ENCODE results near the gene UTRN.

The UTRN gene

DNA sequence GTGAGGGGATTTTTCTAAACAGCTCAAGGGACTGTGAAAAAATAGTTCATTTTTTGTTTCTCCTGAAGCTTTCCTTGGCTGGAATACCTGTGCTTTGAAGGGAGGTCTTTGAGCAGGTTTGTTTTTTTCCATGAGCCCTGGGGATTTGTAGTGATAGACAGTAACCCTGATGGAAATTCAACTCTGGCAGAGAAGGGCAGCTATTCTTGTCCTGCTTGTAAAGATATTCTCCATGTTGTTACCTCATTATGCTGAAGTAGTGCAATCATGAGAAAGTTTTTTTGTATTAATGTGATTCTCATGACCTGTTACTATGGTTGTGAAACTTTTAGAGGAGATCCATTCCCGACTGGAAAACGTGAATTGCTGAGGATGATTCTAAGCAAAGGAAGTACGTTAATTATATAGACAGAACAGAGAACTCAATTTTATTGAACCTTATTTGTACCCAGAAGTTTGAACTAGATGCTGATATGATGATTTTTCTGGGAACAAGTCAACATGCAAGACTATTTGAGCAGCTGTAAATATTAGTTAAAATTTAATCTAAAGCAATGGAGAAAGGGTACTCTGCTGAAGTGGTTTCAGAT lies 12.5 kb downstream of the UTRN start:
- Histone ChIP-seq H3K4me3 (ENCODE audit: low read depth, low read length) (no peak overlapping the region), H3K27ac (ENCODE audit: low read depth, low read length) (no peak overlapping the region), H3K36me3 (ENCODE audit: control insufficient read depth, insufficient read depth, low read length) (peaks cover 4% of the 10 kb centered on the region; the same call in 1 of the 2 replicates), H3K9ac (ENCODE audit: low read depth, low read length) (no peak overlapping the region), H3K9me3 (ENCODE audit: control insufficient read depth, insufficient read depth, low read length) (0 out of 2 replicates have a peak, but pooled peaks cover 3% of the 10 kb centered on the region), H3K4me1 (ENCODE audit: control insufficient read depth, insufficient read depth, low read length) (no peaks in the 10 kb centered on the region; the same call in 1 of the 2 replicates), H3K27me3 (ENCODE audit: control insufficient read depth, insufficient read depth, low read length) (no peaks in the 10 kb centered on the region)

DNA sequence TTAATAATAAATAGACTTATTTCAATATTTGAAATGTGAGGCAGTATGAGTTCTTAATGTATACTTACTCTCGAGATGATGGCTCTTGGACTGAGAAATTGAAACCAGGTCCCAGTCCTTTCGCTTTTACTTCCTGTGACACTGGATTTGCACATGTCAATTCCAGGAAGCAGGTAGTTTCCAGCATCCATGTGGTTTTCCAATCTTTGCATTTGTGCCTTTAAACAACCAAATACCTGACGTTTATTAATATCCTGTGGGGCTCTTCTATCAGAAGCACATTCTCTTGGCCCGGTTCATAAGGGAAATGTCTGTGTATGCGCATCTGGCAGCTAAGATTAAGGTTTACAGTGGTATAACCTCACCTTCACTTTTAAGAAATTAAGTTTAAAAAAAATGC lies 13.1 kb downstream of the UTRN start:
- H3K27me3 ChIP-seq (ENCODE audit: control insufficient read depth, insufficient read depth, low read length): no peaks in the 10 kb centered on the region
- no peak overlapping the region for H3K9ac ChIP-seq (ENCODE audit: low read depth, low read length)
- no peaks in the 10 kb centered on the region; the same call in 1 of the 2 replicates for H3K4me1 ChIP-seq (ENCODE audit: control insufficient read depth, insufficient read depth, low read length)
- H3K36me3 ChIP-seq (ENCODE audit: control insufficient read depth, insufficient read depth, low read length): peaks cover 4% of the 10 kb centered on the region; the same call in 1 of the 2 replicates
- H3K9me3 ChIP-seq (ENCODE audit: control insufficient read depth, insufficient read depth, low read length): 0 out of 2 replicates have a peak, but pooled peaks cover 3% of the 10 kb centered on the region
- H3K27ac ChIP-seq (ENCODE audit: low read depth, low read length): no peak overlapping the region
- H3K4me3 ChIP-seq (ENCODE audit: low read depth, low read length): no peak overlapping the region

DNA sequence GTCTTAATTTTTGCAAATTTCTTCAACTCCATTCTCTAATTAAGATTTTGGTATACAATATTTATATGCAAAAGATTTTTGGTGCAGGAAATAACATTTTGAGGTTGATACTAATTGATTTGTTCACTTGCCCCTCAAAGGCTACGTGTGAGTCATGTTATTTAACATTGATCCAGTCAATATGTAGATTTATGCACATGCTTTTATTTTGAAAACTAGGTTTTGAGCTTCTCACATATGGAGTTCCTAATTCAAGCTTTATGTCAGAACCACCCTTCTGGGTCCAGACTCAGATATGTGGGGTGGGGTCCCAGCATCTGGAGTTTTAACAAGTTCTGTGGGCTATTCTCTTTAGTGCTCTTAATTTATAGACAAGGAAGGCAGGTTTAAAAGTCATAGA lies 13.8 kb downstream of the UTRN start:
- Histone ChIP-seq H3K9ac (ENCODE audit: low read depth, low read length) (no peak overlapping the region), H3K27ac (ENCODE audit: low read depth, low read length) (no peak overlapping the region), H3K27me3 (ENCODE audit: control insufficient read depth, insufficient read depth, low read length) (no peaks in the 10 kb centered on the region), H3K36me3 (ENCODE audit: control insufficient read depth, insufficient read depth, low read length) (peaks cover 4% of the 10 kb centered on the region; the same call in 1 of the 2 replicates), H3K4me3 (ENCODE audit: low read depth, low read length) (no peak overlapping the region), H3K9me3 (ENCODE audit: control insufficient read depth, insufficient read depth, low read length) (0 out of 2 replicates have a peak, but pooled peaks cover 3% of the 10 kb centered on the region), H3K4me1 (ENCODE audit: control insufficient read depth, insufficient read depth, low read length) (no peaks in the 10 kb centered on the region; the same call in 1 of the 2 replicates)

DNA sequence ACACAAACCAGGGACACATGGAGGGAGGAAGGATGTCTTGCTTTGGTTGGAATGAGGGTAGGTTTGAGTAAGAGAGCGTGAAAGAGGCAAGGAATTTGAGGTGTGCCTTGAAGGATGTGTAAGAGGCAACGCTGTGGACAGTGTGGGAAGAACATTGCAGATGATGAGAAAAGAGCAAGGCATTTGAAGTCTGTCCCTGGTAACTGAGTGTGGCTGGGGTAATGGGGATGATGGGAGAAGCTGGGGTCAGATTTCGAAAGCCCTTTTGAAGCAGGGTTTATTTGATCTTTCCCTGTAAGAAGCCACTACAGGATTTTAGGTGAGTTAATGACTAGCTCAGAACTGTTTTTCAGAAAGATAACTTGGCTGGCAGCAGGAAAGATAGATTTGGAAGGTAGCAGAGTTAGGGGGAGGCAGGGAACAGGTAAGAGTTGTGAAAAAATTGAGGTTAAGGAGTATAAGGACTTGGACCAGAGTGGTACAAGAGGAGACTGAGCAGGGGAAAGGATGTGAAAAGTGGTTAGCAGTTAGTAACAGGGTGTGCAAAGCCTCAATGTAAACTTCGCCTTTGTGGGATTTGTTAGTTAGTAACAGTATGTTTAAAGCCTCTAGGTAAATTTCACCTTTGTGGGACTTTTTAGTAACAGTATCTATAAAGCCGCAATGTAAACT lies 17.7 kb downstream of the UTRN start:
- no peak overlapping the region for H3K27ac ChIP-seq (ENCODE audit: low read depth, low read length)
- peaks cover 5% of the 10 kb centered on the region; the same call in 1 of the 2 replicates for H3K4me1 ChIP-seq (ENCODE audit: control insufficient read depth, insufficient read depth, low read length)
- H3K27me3 ChIP-seq (ENCODE audit: control insufficient read depth, insufficient read depth, low read length): no peaks in the 10 kb centered on the region
- H3K9ac ChIP-seq (ENCODE audit: low read depth, low read length): no peak overlapping the region
- H3K36me3 ChIP-seq (ENCODE audit: control insufficient read depth, insufficient read depth, low read length): no peaks in the 10 kb centered on the region
- H3K4me3 ChIP-seq (ENCODE audit: low read depth, low read length): no peak overlapping the region
- H3K9me3 ChIP-seq (ENCODE audit: control insufficient read depth, insufficient read depth, low read length): no peaks in the 10 kb centered on the region

DNA sequence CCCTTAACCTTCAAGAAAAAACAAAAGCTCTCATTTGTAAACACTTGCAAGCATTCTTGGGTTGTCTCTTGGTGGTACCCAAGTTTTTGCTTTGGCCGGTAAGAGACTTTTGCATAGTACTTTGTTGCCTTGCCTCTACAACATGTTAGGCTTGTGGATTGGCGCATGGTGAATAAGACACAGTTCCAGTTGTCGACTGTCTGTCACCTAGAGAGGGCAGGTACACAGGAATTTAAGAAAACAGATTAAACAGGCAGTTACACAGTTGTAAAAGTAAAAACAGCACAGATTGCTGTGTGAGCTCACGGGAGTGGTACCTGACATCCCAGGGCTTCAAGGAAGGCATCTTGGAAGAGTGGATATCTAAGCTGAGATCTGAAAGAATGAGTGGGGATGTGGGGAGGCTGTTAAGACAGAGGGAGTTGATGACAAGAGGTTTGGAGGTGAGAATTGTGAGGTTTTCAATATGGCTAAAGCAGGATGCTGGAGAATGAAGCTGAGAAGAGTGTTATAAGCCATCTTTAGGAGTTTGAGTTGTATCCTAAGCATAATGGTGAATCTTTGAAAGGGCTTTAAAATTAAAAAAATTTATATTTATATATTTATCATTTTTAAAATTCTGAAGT lies 19.2 kb downstream of the UTRN start:
- H3K9ac ChIP-seq (ENCODE audit: low read depth, low read length): no peak overlapping the region
- H3K4me1 ChIP-seq (ENCODE audit: control insufficient read depth, insufficient read depth, low read length): peaks cover 5% of the 10 kb centered on the region; the same call in 1 of the 2 replicates

GRCh38 chr6:144305567-144305966 lies 20.4 kb downstream of the UTRN start:
- no peak overlapping the region for H3K9ac ChIP-seq (ENCODE audit: low read depth, low read length)
- H3K36me3 ChIP-seq (ENCODE audit: control insufficient read depth, insufficient read depth, low read length): peaks cover 8% of the 10 kb centered on the region; the same call in 1 of the 2 replicates
- H3K4me3 ChIP-seq (ENCODE audit: low read depth, low read length): no peak overlapping the region
- no peaks in the 10 kb centered on the region for H3K27me3 ChIP-seq (ENCODE audit: control insufficient read depth, insufficient read depth, low read length)
- H3K27ac ChIP-seq (ENCODE audit: low read depth, low read length): no peak overlapping the region
- no peaks in the 10 kb centered on the region for H3K9me3 ChIP-seq (ENCODE audit: control insufficient read depth, insufficient read depth, low read length)
- peaks cover 5% of the 10 kb centered on the region; the same call in 1 of the 2 replicates for H3K4me1 ChIP-seq (ENCODE audit: control insufficient read depth, insufficient read depth, low read length)

More for the DNA sequence above, 19.2 kb downstream of the UTRN start:
- H3K9me3 ChIP-seq (ENCODE audit: control insufficient read depth, insufficient read depth, low read length): no peaks in the 10 kb centered on the region
- no peak overlapping the region for H3K27ac ChIP-seq (ENCODE audit: low read depth, low read length)
- no peak overlapping the region for H3K4me3 ChIP-seq (ENCODE audit: low read depth, low read length)
- H3K27me3 ChIP-seq (ENCODE audit: control insufficient read depth, insufficient read depth, low read length): no peaks in the 10 kb centered on the region
- peaks cover 5% of the 10 kb centered on the region; the same call in 1 of the 2 replicates for H3K36me3 ChIP-seq (ENCODE audit: control insufficient read depth, insufficient read depth, low read length)

- Histone ChIP-seq H3K4me1 (ENCODE audit: control insufficient read depth, insufficient read depth, low read length) (peaks cover 9% of the 10 kb centered on the region; the same call in 1 of the 2 replicates), H3K9ac (ENCODE audit: low read depth, low read length) (no peak overlapping the region), H3K27ac (ENCODE audit: low read depth, low read length) (no peak overlapping the region), H3K27me3 (ENCODE audit: control insufficient read depth, insufficient read depth, low read length) (no peaks in the 10 kb centered on the region), H3K9me3 (ENCODE audit: control insufficient read depth, insufficient read depth, low read length) (no peaks in the 10 kb centered on the region), H3K4me3 (ENCODE audit: low read depth, low read length) (no peak overlapping the region), H3K36me3 (ENCODE audit: control insufficient read depth, insufficient read depth, low read length) (peaks cover 8% of the 10 kb centered on the region; the same call in 1 of the 2 replicates)
These were observed 20.9 kb downstream of the UTRN start for GRCh38 chr6:144305985-144306384.

DNA sequence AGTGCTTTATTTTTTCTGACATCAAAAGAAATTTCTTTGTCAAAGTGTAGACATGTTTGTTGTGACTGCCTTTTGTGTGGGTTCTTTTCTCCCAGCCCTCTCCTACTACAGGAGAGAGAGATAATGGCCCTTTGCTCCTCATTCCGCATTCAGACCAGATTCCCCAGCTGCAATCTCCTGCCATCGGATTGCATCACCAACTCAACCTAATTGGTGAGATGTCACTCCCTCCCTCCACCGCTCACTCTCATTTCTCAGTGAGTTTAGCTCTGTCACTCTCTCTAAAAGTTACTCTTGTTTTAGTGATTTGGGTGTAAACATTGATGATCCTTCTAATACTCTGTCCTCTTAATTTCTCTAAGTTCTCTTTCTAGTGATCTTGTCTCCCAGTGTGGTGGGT lies 22.7 kb downstream of the UTRN start:
- no peaks in the 10 kb centered on the region for H3K9me3 ChIP-seq (ENCODE audit: control insufficient read depth, insufficient read depth, low read length)
- H3K27ac ChIP-seq (ENCODE audit: low read depth, low read length): no peak overlapping the region

DNA sequence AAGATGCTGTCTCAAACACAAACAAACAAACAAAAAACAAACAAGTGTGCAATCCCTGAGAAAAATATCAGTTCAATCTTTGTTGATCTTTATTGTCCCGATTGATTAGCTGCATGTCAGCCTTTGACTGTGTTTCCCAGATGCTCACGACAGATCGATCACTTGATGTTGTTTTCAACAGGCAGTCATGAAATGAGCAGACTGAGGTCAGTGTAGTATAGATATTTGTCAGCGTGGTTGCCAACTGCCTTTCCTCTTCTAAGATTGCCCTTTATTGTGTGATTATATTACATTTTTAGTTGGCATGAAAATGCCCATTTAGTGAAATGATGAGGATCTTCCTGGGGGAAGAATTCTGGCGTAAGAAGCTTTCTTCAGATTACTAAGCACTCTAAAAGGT lies 25.6 kb downstream of the UTRN start:
- H3K4me3 ChIP-seq (ENCODE audit: low read depth, low read length): no peak overlapping the region
- no peaks in the 10 kb centered on the region for H3K9me3 ChIP-seq (ENCODE audit: control insufficient read depth, insufficient read depth, low read length)
- H3K36me3 ChIP-seq (ENCODE audit: control insufficient read depth, insufficient read depth, low read length): peaks cover 13% of the 10 kb centered on the region; the same call in 1 of the 2 replicates
- no peaks in the 10 kb centered on the region for H3K27me3 ChIP-seq (ENCODE audit: control insufficient read depth, insufficient read depth, low read length)
- no peak overlapping the region for H3K9ac ChIP-seq (ENCODE audit: low read depth, low read length)
- H3K27ac ChIP-seq (ENCODE audit: low read depth, low read length): no peak overlapping the region
- peaks cover 15% of the 10 kb centered on the region; the same call in 1 of the 2 replicates for H3K4me1 ChIP-seq (ENCODE audit: control insufficient read depth, insufficient read depth, low read length)

More for the DNA sequence above, 22.7 kb downstream of the UTRN start:
- no peak overlapping the region for H3K9ac ChIP-seq (ENCODE audit: low read depth, low read length)
- H3K27me3 ChIP-seq (ENCODE audit: control insufficient read depth, insufficient read depth, low read length): no peaks in the 10 kb centered on the region
- H3K36me3 ChIP-seq (ENCODE audit: control insufficient read depth, insufficient read depth, low read length): peaks cover 8% of the 10 kb centered on the region; the same call in 1 of the 2 replicates
- H3K4me3 ChIP-seq (ENCODE audit: low read depth, low read length): no peak overlapping the region
- peaks cover 15% of the 10 kb centered on the region; the same call in 1 of the 2 replicates for H3K4me1 ChIP-seq (ENCODE audit: control insufficient read depth, insufficient read depth, low read length)

DNA sequence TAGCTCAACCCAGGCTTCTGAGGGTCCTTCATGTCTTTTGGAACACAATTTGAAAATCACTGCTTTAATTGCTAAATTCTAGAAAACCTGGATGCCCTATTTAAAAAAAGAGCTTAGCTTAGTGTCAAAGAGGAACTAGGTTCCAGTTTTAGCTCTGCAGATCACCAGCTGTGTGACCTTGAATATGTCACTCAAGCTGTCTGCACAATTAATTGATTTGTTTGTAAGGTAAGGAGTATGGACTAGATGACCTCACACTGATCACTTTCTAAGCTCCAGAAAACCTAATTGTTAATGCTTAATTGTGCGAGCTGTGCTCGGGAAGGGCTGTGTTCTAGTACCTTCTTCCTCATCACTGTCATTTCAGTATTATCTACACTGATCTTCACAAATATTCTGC lies 26.2 kb downstream of the UTRN start:
- H3K9ac ChIP-seq (ENCODE audit: low read depth, low read length): no peak overlapping the region
- peaks cover 15% of the 10 kb centered on the region; the same call in 1 of the 2 replicates for H3K4me1 ChIP-seq (ENCODE audit: control insufficient read depth, insufficient read depth, low read length)
- no peaks in the 10 kb centered on the region for H3K27me3 ChIP-seq (ENCODE audit: control insufficient read depth, insufficient read depth, low read length)

More for the DNA sequence above, 26.2 kb downstream of the UTRN start:
- no peaks in the 10 kb centered on the region for H3K9me3 ChIP-seq (ENCODE audit: control insufficient read depth, insufficient read depth, low read length)
- H3K27ac ChIP-seq (ENCODE audit: low read depth, low read length): no peak overlapping the region
- H3K4me3 ChIP-seq (ENCODE audit: low read depth, low read length): no peak overlapping the region
- H3K36me3 ChIP-seq (ENCODE audit: control insufficient read depth, insufficient read depth, low read length): peaks cover 13% of the 10 kb centered on the region; the same call in 1 of the 2 replicates
